Embryonic facial prominence (tissue), 1 donor: ENCODE results near the gene AMTN.

ENCODE experiments used
- DNase-seq: peaks from one replicate; pipeline ENCODE4 v3.0.0-alpha.2; 2016; ENCODE audit errors: extremely low spot score

The AMTN gene

DNA sequence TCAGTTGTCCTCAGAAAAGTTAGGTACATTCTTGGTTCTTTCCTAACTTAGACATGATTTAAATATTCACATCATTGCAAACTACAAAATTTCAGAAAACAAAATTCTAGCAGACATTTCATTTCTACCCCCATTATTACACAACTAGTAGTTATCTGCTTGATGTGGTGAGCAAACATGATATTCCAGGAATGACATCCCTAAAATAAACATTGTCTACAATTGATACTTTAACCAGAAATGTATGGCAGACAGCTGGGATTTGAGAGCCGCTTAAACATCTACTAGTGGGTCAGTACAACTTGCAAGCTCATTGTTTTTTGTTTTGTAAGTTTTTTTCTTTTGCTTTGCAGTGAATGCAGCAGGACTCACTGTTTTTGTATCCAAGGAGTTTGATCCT, 41.6 kb downstream of the AMTN start:
- no peak for DNase-seq

DNA sequence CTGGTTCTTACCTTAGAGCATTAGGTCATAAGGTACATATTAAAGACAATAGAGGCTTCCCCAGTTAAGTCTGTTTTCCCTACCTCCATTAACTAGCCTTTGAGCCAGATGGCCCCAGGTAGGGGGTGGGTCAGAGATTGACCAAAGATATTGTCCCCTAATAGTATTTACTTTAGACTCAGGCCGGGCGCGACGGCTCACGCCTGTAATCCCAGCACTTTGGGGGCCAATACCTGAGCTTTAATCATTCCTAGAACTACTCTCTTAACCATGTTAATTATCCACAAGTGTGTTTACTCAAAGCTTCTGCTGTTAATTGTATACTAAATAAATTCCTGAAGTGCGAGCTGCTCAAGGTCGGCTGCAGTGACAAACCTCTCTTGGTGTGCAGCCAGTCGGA, 45.7 kb downstream of the AMTN start:
- no peak for DNase-seq

DNA sequence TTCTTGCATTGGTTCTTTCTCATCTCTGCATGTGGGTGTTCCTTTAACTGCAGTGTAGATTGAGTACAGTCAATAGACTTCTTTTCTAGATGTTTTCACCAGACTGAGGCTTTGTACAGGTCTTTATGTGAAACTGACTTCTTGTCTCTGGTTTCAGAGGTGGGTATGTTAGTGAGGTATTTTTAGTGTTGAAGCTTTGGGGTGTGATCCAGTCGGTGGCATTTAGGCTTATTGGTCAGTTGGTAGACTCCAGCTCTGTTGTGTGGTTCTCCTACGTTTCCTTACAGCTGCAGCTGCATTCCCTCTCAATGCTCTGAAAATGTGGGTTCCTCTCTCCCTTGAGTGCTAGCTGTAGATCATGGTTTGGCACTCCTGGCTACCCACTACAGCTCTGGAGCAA, 52.4 kb downstream of the AMTN start:
- DNase-seq: no peak

DNA sequence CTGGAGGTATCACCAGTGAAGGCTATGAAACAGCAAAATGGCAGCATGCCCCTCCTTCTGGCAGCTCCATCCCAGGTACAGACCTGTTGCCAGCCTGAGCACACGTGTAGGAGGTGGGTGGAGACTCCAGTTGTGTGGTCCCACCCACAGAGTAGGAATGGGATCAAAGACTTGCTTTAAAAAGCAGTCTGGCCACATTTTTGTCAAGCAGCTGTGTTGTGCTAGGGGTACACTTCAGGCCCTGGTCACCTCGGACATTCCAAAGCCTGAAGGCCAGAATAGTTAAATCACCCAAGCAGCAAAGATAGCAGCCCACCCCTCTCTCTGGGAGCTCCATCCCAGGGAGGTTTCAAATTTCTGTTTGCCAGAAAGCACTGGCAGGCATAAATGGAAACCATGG, 53.4 kb downstream of the AMTN start:
- no peak for DNase-seq

DNA sequence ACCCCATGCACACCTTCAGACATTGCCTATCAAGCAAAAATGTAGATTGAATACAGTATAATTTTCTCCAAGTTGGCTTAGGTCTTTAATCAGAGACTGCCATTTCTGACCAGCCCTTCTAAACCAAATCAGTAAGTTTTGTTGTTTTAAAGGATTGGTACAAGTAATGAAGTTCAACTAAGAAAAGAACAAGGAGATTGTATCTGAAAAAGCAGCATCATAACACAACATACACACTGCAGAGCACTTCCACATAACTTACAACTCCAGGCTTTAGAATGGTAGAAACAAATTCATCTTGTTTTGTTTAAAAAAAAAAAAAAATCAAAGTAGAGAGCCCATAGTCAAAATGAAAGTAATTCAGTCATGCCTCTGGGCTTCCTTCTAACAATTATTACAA, 57.6 kb downstream of the AMTN start:
- no peak for DNase-seq

DNA sequence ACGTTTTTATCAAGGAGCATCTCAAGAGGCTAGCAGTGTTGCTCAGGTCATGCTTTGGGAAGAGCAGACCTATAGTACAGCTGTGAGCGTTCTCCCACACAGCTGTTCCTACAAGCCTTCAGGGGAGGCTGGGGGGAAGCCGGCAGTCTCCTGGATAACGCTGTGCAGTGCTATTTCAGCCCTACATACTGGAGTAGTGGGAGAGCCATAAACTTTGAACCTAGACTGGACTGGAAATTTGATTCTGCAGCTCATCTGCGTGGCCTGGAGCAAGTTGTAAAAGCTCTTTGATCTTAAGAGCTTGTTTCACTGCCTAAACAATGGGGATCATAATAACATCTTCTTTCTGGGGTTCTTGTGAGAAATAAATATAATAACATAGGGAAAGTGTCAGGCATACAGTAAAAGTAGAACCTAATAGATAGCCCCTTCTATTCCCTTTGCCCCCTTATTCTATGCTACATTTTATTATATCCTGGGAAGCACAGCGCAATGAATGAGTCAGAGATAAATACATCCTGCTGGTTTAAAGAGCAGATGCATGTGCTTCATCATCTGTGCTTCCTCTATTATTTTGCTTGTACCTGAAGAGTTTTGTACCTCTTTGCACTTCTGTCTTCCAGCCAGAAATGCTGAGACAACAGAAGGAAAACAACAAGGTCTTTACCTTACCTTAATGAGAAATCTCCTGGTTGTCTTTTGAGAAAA, 59.0 kb downstream of the AMTN start:
- DNase-seq: no peak

DNA sequence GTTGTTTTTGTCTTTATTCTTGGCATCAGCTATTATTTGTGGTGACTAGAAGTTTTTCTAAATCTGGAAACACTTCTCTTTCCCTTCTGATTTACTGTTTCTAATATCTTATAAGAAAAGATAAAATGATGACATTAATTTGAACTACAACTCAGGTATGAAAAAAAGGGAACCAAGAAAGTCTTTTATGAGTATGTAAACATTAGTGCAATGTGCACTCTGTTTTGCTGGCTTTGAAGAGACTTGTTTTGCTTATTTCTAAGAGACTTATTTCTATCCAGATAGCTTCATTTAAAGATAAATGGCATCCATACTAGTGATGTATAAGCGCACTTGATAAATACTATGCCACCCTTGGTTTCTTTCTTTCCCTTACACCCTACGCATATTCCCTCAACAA, 63.6 kb downstream of the AMTN start:
- no peak for DNase-seq
